Spleen (tissue), 11 donors: ENCODE data around the gene CYSLTR1. TPM values are rescaled to one million over a fixed set of nuclear protein-coding genes. Genes with fewer than 3 reads are reported as not detected.
"Not testable (repeated sequence)": the region's sequence is repeated elsewhere in the genome, so short reads cannot be mapped to it uniquely, and the experiment has no call there.

Experiments
- DNase-seq: peaks from one replicate; pipeline ENCODE4 v3.0.0-alpha.2; 2020
- H3K27ac ChIP-seq, 8 donors: fragments of 200-600 bp; sonication (generic) in 7 of 8; 1 replicate in 4 of 8; 2 replicates in 4 of 8; pipeline versions ENCODE4 v1.5.0 to v1.8.0; 2016 to 2021; ENCODE audit warnings: inconsistent platforms in 4 of 8, mild to moderate bottlenecking in 4 of 8, moderate library complexity in 1 of 8
- H3K27me3 ChIP-seq, 7 donors: fragments of 200-600 bp; sonication (generic) in 6 of 7; replicated peaks in 1 of 7; 1 replicate in 4 of 7; 2 replicates in 3 of 7; pipeline versions ENCODE4 v1.5.0 to v1.8.0; 2016 to 2021; ENCODE audit warnings: inconsistent platforms in 3 of 7, mild to moderate bottlenecking in 1 of 7
- H3K36me3 ChIP-seq, 6 donors: fragments of 200-600 bp; sonication (generic) in 5 of 6; 1 replicate in 4 of 6; 2 replicates in 2 of 6; pipeline versions ENCODE4 v1.5.0 to v1.8.0; 2016 to 2021; ENCODE audit warnings: inconsistent platforms in 2 of 6
- H3K4me1 ChIP-seq, 6 donors: fragments of 200-600 bp; sonication (generic) in 5 of 6; 1 replicate in 3 of 6; 2 replicates in 3 of 6; pipeline versions ENCODE4 v1.5.0 to v1.8.0; 2016 to 2021; ENCODE audit warnings: inconsistent platforms in 3 of 6
- H3K4me3 ChIP-seq, 8 donors: fragments of 200-600 bp; sonication (generic) in 7 of 8; 1 replicate in 4 of 8; 2 replicates in 4 of 8; pipeline versions ENCODE4 v1.5.0 to v1.8.0; 2016 to 2021; ENCODE audit warnings: inconsistent platforms in 4 of 8, mild to moderate bottlenecking in 4 of 8, moderate library complexity in 2 of 8
- H3K9me3 ChIP-seq, 8 donors: fragments of 200-600 bp; sonication (generic) in 7 of 8; 1 replicate in 4 of 8; 2 replicates in 4 of 8; pipeline versions ENCODE4 v1.5.0 to v1.8.0; 2016 to 2021; ENCODE audit warnings: inconsistent platforms in 4 of 8
- CTCF ChIP-seq, 11 experiments: fragments of 200-600 bp in 7 of 11; fragments of 450-650 bp in 4 of 11; sonication (generic) in 4 of 11; IDR thresholded peaks in 8 of 11; conservative IDR thresholded peaks in 3 of 11; 1 replicate in 7 of 11; 2 replicates in 4 of 11; pipeline versions ENCODE4 v1.4.0 to v1.8.0; 2016 to 2021; ENCODE audit warnings: antibody characterized with exemption in 11 of 11, inconsistent platforms in 4 of 11, mild to moderate bottlenecking in 1 of 11
- POLR2A ChIP-seq, 3 donors: fragments of 450-650 bp; IDR thresholded peaks; one replicate each; pipeline ENCODE4 v1.5.1; 2017; ENCODE audit warnings: antibody characterized with exemption in 3 of 3, mild to moderate bottlenecking in 1 of 3
- POLR2AphosphoS5 ChIP-seq, 3 donors: sonication (generic); formaldehyde crosslinking; IDR thresholded peaks; one replicate each; pipeline ENCODE4 v1.5.1; 2017; ENCODE audit warnings: antibody characterized with exemption in 3 of 3
- WGBS, 5 donors: extraction: QIAGEN DNeasy Blood & Tissue Kit in 3 of 5; methylation state at CpG; one replicate each; pipeline versions ENCODE4 v1.1.5 to v1.1.7; 2013 to 2018; 5-methylcytosine and 5-hydroxymethylcytosine counted together
- intact Hi-C: fragments of 100-400 bp; cut with DNase I; formaldehyde crosslinking; loops from one replicate; pipeline ENCODE4 v1.15.0; 2023; ENCODE audit warnings: low total_unique reads
- polyA plus RNA-seq, 3 donors: library from polyadenylated mRNA; stranded (reverse); fragments of 200-250 nt; gene quantifications; one replicate each; pipeline ENCODE4 v1.2.1, GENCODE V29; 2013
- total RNA-seq, 7 donors: library from RNA; depleted of rRNA in 3 of 7; stranded (reverse); fragments of >200 nt in 3 of 7; fragmentation: NEBNext Ultra II Directional in 4 of 7; extraction: Animal tissue kit (Norgen Biotek cat#: 25700) in 4 of 7; gene quantifications; one replicate each; pipeline versions ENCODE4 v1.1.0 to v1.2.1, GENCODE V29; 2016 to 2021
- donor health status: healthy with polysubstance abuse.
- donor health status: DM: no; HTN: no; CAD: no; lungs with moderate emphysema.
- donor health status: DM: no; HTN: no; CAD: no.
- donor health status: Bipolar disorder and iron deficiency.
- donor health status: healthy.
- donor health status: DM: no; HTN: no; CAD: no.
- donor health status: DM: yes; HTN: yes; CAD: no.

CYSLTR1 gene
- total and polyA plus RNA-seq, 10 donors = 10.5 to 31.5 (median 16.3) TPM

- intact Hi-C loops = no loop called here
Measured at GRCh38 chrX:78307665-78308064, 19.7 kb downstream of the CYSLTR1 start.

GRCh38 chrX:78303086-78303485 lies 24.3 kb downstream of the CYSLTR1 start:
- H3K36me3 ChIP-seq = peaks cover 0 to 36% (median 0%) of the 10 kb centered on the region in 6 donors
- H3K27ac ChIP-seq = no peak overlapping the region
- H3K4me1 ChIP-seq = no peaks in the 10 kb centered on the region
- TF ChIP-seq POLR2A (IDR thresholded peaks at IDR 0.05) (no peak), CTCF (IDR thresholded peaks at IDR 0.05 in 8 of 11, conservative IDR thresholded peaks at IDR 0.05 in 3 of 11) (no peak), POLR2AphosphoS5 (IDR thresholded peaks at IDR 0.05) (no peak)
- no peak overlapping the region for H3K4me3 ChIP-seq
- H3K9me3 ChIP-seq = peaks cover 0 to 49% (median 28%) of the 10 kb centered on the region in 8 donors
- DNase-seq = no peak
- H3K27me3 ChIP-seq = no peaks in the 10 kb centered on the region
- WGBS, 5 donors = 77 to 97% (median 90%) methylated on average over 2 of the region's 2 CpGs
- intact Hi-C loops = no loop called here

More at GRCh38 chrX:78307665-78308064, 19.7 kb downstream of the CYSLTR1 start:
- H3K27me3 ChIP-seq = no peaks in the 10 kb centered on the region
- H3K9me3 ChIP-seq = peaks cover 0 to 6% (median 0%) of the 10 kb centered on the region in 8 donors
- peaks cover 0 to 8% (median 0%) of the 10 kb centered on the region in 6 donors for H3K36me3 ChIP-seq
- H3K27ac ChIP-seq = no peak overlapping the region
- H3K4me3 ChIP-seq = no peak overlapping the region
- DNase-seq = no peak
- H3K4me1 ChIP-seq = no peaks in the 10 kb centered on the region
- TF ChIP-seq POLR2A (IDR thresholded peaks at IDR 0.05) (no peak), CTCF (IDR thresholded peaks at IDR 0.05 in 8 of 11, conservative IDR thresholded peaks at IDR 0.05 in 3 of 11) (no peak), POLR2AphosphoS5 (IDR thresholded peaks at IDR 0.05) (no peak)

- DNase-seq, H3K27ac ChIP-seq, H3K4me1 ChIP-seq, intact Hi-C loops, H3K27me3 ChIP-seq, H3K4me3 ChIP-seq: not testable (repeated sequence)
- Histone ChIP-seq H3K9me3 (peaks cover 0 to 49% (median 28%) of the 10 kb centered on the region in 8 donors), H3K36me3 (peaks cover 0 to 36% (median 0%) of the 10 kb centered on the region in 6 donors)
- 56 to 100% (median 86%) methylated on average over 1 of the region's 1 CpG for WGBS, 5 donors
Measured at GRCh38 chrX:78300933-78301332, 26.5 kb downstream of the CYSLTR1 start.

- no peak overlapping the region for H3K4me3 ChIP-seq
- no peak for TF ChIP-seq CTCF (IDR thresholded peaks at IDR 0.05 in 8 of 11, conservative IDR thresholded peaks at IDR 0.05 in 3 of 11)
- TF ChIP-seq POLR2AphosphoS5 (IDR thresholded peaks at IDR 0.05) = no peak
- TF ChIP-seq POLR2A (IDR thresholded peaks at IDR 0.05) = no peak
Measured at GRCh38 chrX:78283511-78283910, 43.9 kb downstream of the CYSLTR1 start.

GRCh38 chrX:78237127-78237526 lies 90.3 kb downstream of the CYSLTR1 start:
- H3K27ac ChIP-seq = no peak overlapping the region
- no peaks in the 10 kb centered on the region for H3K27me3 ChIP-seq
- peaks cover 0 to 2% (median 0%) of the 10 kb centered on the region in 8 donors for H3K9me3 ChIP-seq
- H3K4me3 ChIP-seq = no peak overlapping the region
- H3K4me1 ChIP-seq = no peaks in the 10 kb centered on the region
- intact Hi-C loops = no loop called here
- DNase-seq = no peak
- TF ChIP-seq CTCF (IDR thresholded peaks at IDR 0.05 in 8 of 11, conservative IDR thresholded peaks at IDR 0.05 in 3 of 11) (no peak), POLR2AphosphoS5 (IDR thresholded peaks at IDR 0.05) (no peak), POLR2A (IDR thresholded peaks at IDR 0.05) (no peak)
- no peaks in the 10 kb centered on the region for H3K36me3 ChIP-seq

More at GRCh38 chrX:78283511-78283910, 43.9 kb downstream of the CYSLTR1 start:
- no peak overlapping the region for H3K27ac ChIP-seq
- H3K36me3 ChIP-seq = peaks cover 0 to 19% (median 0%) of the 10 kb centered on the region in 6 donors
- peaks cover 0 to 23% (median 10%) of the 10 kb centered on the region in 8 donors for H3K9me3 ChIP-seq
- H3K27me3 ChIP-seq = no peaks in the 10 kb centered on the region
- no peak for DNase-seq
- H3K4me1 ChIP-seq = no peaks in the 10 kb centered on the region
- 69 to 93% (median 83%) methylated on average over 2 of the region's 2 CpGs for WGBS, 5 donors
- intact Hi-C loops = no loop called here

- H3K27me3 ChIP-seq, DNase-seq, intact Hi-C loops, H3K4me1 ChIP-seq, H3K27ac ChIP-seq, H3K36me3 ChIP-seq, H3K4me3 ChIP-seq: not testable (repeated sequence)
- H3K9me3 ChIP-seq = peaks cover 0 to 26% (median 0%) of the 10 kb centered on the region in 8 donors
Measured at GRCh38 chrX:78226047-78226446, 101.4 kb downstream of the CYSLTR1 start.
